IMR-90 (cell line): ENCODE results near the gene ADGRG1. TPM values are rescaled to one million over a fixed set of nuclear protein-coding genes. Genes with fewer than 3 reads are reported as not detected.

Source experiments
- ATAC-seq: fragments of 200-7000 bp; cut with Tn5 transposase; 2 replicates; pipeline ENCODE4 v1.9.1; 2020; ENCODE audit warnings: low read depth, mild to moderate bottlenecking, moderate library complexity
- BruUV-seq: library from RNA; stranded (reverse); fragments of 400-500 nt; replicated peaks from 2 replicates; lab custom pipeline; 2021; lab: Mats Ljungman, UMichigan
- CTCF ChIA-PET: fragments of 300-600 bp; formaldehyde crosslinking; extraction: SDS; loops from one replicate; lab custom pipeline; 2021; ENCODE audit warnings: antibody characterized with exemption; lab: Yijun Ruan, JAX
- POLR2A ChIA-PET: fragments of 300-600 bp; sonication (Branson Sonifier 250); formaldehyde crosslinking; loops from one replicate; lab custom pipeline; 2022; ENCODE audit warnings: antibody characterized with exemption; ENCODE audit not compliant: unreplicated experiment; lab: Charles Lee
- DNase-seq: peaks from one replicate; pipeline ENCODE4 v3.0.0; 2013
- H2AFZ ChIP-seq: replicated peaks from 2 replicates; pipeline ENCODE3; 2013; ENCODE audit warnings: low read length, mild to moderate bottlenecking; ENCODE audit not compliant: poor library complexity
- H2AK5ac ChIP-seq: 2 replicates; pipeline ENCODE4 v1.6.1; 2013; ENCODE audit warnings: low read depth, low read length, inconsistent platforms
- H2AK9ac ChIP-seq: replicated peaks from 2 replicates; pipeline ENCODE3; 2013; ENCODE audit warnings: mild to moderate bottlenecking, low read depth, low read length, moderate library complexity; ENCODE audit not compliant: poor library complexity
- H2BK120ac ChIP-seq: 2 replicates; pipeline ENCODE4 v1.6.1; 2013; ENCODE audit warnings: low read depth, low read length, inconsistent platforms
- H2BK15ac ChIP-seq: 3 replicates; pipeline ENCODE4 v1.6.1; 2013; ENCODE audit warnings: low read depth, low read length, inconsistent platforms
- H2BK20ac ChIP-seq: 2 replicates; pipeline ENCODE4 v1.6.1; 2013; ENCODE audit warnings: low read depth, mild to moderate bottlenecking, inconsistent platforms, low read length, moderate library complexity
- H2BK5ac ChIP-seq: 2 replicates; pipeline ENCODE4 v1.6.1; 2013; ENCODE audit warnings: mild to moderate bottlenecking, low read depth, low read length, inconsistent platforms; ENCODE audit not compliant: poor library complexity, severe bottlenecking
- H3K14ac ChIP-seq: replicated peaks from 2 replicates; pipeline ENCODE4 v1.6.1; 2013; ENCODE audit warnings: low read depth, low read length, inconsistent platforms
- H3K18ac ChIP-seq: 2 replicates; pipeline ENCODE4 v1.6.1; 2013; ENCODE audit warnings: low read depth, low read length, control low read depth
- H3K23ac ChIP-seq: 2 replicates; pipeline ENCODE4 v1.6.1; 2013; ENCODE audit warnings: low read depth, low read length, inconsistent platforms
- H3K27ac ChIP-seq: 2 replicates; pipeline ENCODE4 v1.5.1; 2013; ENCODE audit warnings: mild to moderate bottlenecking, control low read depth, low read length; ENCODE audit not compliant: insufficient read depth
- H3K27me3 ChIP-seq: 2 replicates; pipeline ENCODE4 v1.6.1; 2013; ENCODE audit warnings: low read length; ENCODE audit not compliant: control insufficient read depth, insufficient read depth
- H3K36me3 ChIP-seq: 2 replicates; pipeline ENCODE4 v1.6.1; 2013; ENCODE audit warnings: low read length, mixed read lengths; ENCODE audit not compliant: control insufficient read depth, insufficient read depth
- H3K4ac ChIP-seq: 2 replicates; pipeline ENCODE4 v1.6.1; 2013; ENCODE audit warnings: low read depth, low read length, inconsistent platforms
- H3K4me1 ChIP-seq: 2 replicates; pipeline ENCODE4 v1.6.1; 2013; ENCODE audit warnings: low read length, mixed read lengths; ENCODE audit not compliant: control insufficient read depth, insufficient read depth
- H3K4me2 ChIP-seq: 2 replicates; pipeline ENCODE4 v1.6.1; 2013; ENCODE audit warnings: low read depth, mild to moderate bottlenecking, control low read depth, low read length, moderate library complexity
- H3K4me3 ChIP-seq: 2 replicates; pipeline ENCODE4 v1.5.1; 2013; ENCODE audit warnings: low read depth, mild to moderate bottlenecking, control low read depth, low read length, moderate library complexity; ENCODE audit not compliant: insufficient read depth
- H3K56ac ChIP-seq: 2 replicates; pipeline ENCODE4 v1.6.1; 2013; ENCODE audit warnings: low read length, inconsistent platforms; ENCODE audit not compliant: insufficient read depth; ENCODE audit errors: extremely low read depth
- H3K79me1 ChIP-seq, 2 experiments: 2 replicates each; pipeline ENCODE4 v1.6.1; 2013; ENCODE audit warnings: low read length in 2 of 2, inconsistent platforms in 1 of 2, low read depth in 1 of 2
- H3K9ac ChIP-seq: 2 replicates; pipeline ENCODE4 v1.6.1; 2013; ENCODE audit warnings: low read depth, low read length, control low read depth
- H3K9me1 ChIP-seq: 2 replicates; pipeline ENCODE4 v1.6.1; 2013; ENCODE audit warnings: low read length, inconsistent platforms; ENCODE audit not compliant: insufficient read depth
- H3K9me3 ChIP-seq: 2 replicates; pipeline ENCODE4 v1.6.1; 2013; ENCODE audit warnings: low read length; ENCODE audit not compliant: control insufficient read depth, insufficient read depth
- H4K20me1 ChIP-seq: 2 replicates; pipeline ENCODE4 v1.6.1; 2013; ENCODE audit warnings: low read length, inconsistent platforms; ENCODE audit not compliant: insufficient read depth
- H4K5ac ChIP-seq: 2 replicates; pipeline ENCODE4 v1.6.1; 2013; ENCODE audit warnings: mild to moderate bottlenecking, low read depth, low read length, control low read depth
- H4K8ac ChIP-seq, 2 experiments: 2 replicates each; pipeline ENCODE4 v1.6.1; 2013; ENCODE audit warnings: low read depth in 2 of 2, low read length in 2 of 2, control low read depth in 1 of 2, inconsistent platforms in 1 of 2
- H4K91ac ChIP-seq: 2 replicates; pipeline ENCODE4 v1.6.1; 2013; ENCODE audit warnings: low read depth, low read length, inconsistent platforms; ENCODE audit not compliant: insufficient read depth
- BHLHE40 ChIP-seq: fragments of 150-350 bp; IDR thresholded peaks from 2 replicates; pipeline ENCODE4 v1.6.1; 2016; ENCODE audit warnings: mild to moderate bottlenecking, low read depth, low read length
- CHD1 ChIP-seq: IDR thresholded peaks from 2 replicates; pipeline ENCODE4 v1.6.1; 2012; ENCODE audit warnings: low read depth, low read length, improper control_type of control experiment
- FOS ChIP-seq: fragments of 150-350 bp; IDR thresholded peaks from 2 replicates; pipeline ENCODE4 v1.6.1; 2016; ENCODE audit warnings: low read depth, low read length
- MAFK ChIP-seq: IDR thresholded peaks from 2 replicates; pipeline ENCODE4 v1.6.1; 2012; ENCODE audit warnings: low read depth, low read length, improper control_type of control experiment
- MAZ ChIP-seq: IDR thresholded peaks from 2 replicates; pipeline ENCODE4 v1.6.1; 2012; ENCODE audit warnings: low read depth, mild to moderate bottlenecking, low read length, improper control_type of control experiment, moderate library complexity, borderline replicate concordance
- MXI1 ChIP-seq: IDR thresholded peaks from 2 replicates; pipeline ENCODE4 v1.6.1; 2012; ENCODE audit warnings: low read depth, mild to moderate bottlenecking, low read length, moderate library complexity, borderline replicate concordance
- NFE2L2 ChIP-seq: fragments of 150-350 bp; IDR thresholded peaks from 2 replicates; pipeline ENCODE4 v1.6.1; 2016; ENCODE audit warnings: low read depth, mild to moderate bottlenecking, low read length
- POLR2A ChIP-seq: IDR thresholded peaks from 2 replicates; pipeline ENCODE4 v1.6.1; 2012; ENCODE audit warnings: mild to moderate bottlenecking, low read depth, low read length
- RAD21 ChIP-seq: IDR thresholded peaks from 2 replicates; pipeline ENCODE4 v1.6.1; 2012; ENCODE audit warnings: low read length, improper control_type of control experiment
- RCOR1 ChIP-seq: IDR thresholded peaks from 2 replicates; pipeline ENCODE4 v1.6.1; 2012; ENCODE audit warnings: mild to moderate bottlenecking, low read length, improper control_type of control experiment; ENCODE audit not compliant: insufficient replicate concordance
- RFX5 ChIP-seq: IDR thresholded peaks from 2 replicates; pipeline ENCODE4 v1.8.0; 2012; ENCODE audit warnings: low read depth, mild to moderate bottlenecking, low read length, moderate library complexity
- SMC3 ChIP-seq: fragments of 150-350 bp; IDR thresholded peaks from 2 replicates; pipeline ENCODE4 v1.6.1; 2016; ENCODE audit warnings: low read depth, mild to moderate bottlenecking, antibody characterized with exemption, low read length, moderate library complexity
- WGBS, 2 experiments: methylation state at CpG; one replicate each; pipeline versions ENCODE4 v1.1.5 to v1.1.7; 2013; ENCODE audit warnings: missing lambda C conversion rate in 2 of 2; ENCODE audit not compliant: insufficient read length in 1 of 2; ENCODE audit errors: extremely low coverage in 2 of 2; 5-methylcytosine and 5-hydroxymethylcytosine counted together
- dilution Hi-C: fragments of 300-500 bp; cut with HindIII; formaldehyde crosslinking; loops from one replicate; pipeline ENCODE4 v1.14.3; 2018; ENCODE audit warnings: low sequenced_read_pairs; ENCODE audit not compliant: unreplicated experiment
- in situ Hi-C: fragments of 300-500 bp; cut with MboI; formaldehyde crosslinking; loops from 3 replicates; pipeline ENCODE4 v1.14.3; 2019; ENCODE audit warnings: low sequenced_read_pairs, inconsistent platforms, mixed read lengths
- intact Hi-C: fragments of 100-400 bp; cut with micrococcal nuclease; formaldehyde crosslinking; loops from 2 replicates; pipeline ENCODE4 v1.10.0; 2022
- polyA plus RNA-seq, 3 experiments: library from polyadenylated mRNA; depleted of rRNA; stranded (reverse); fragments of >200 nt; gene quantifications; 2 replicates each; pipeline ENCODE4 v1.2.3, GENCODE V29; 2012; ENCODE audit warnings: low replicate concordance in 1 of 3
- total RNA-seq: library from RNA; depleted of rRNA; stranded (reverse); fragments of >200 nt; gene quantifications from 2 replicates; pipeline ENCODE4 v1.2.3, GENCODE V29; 2012
- TF ChIP-seq, protein P1 (sequence below): fragments of 150-350 bp; IDR thresholded peaks from 2 replicates; pipeline ENCODE4 v1.6.1; 2016; ENCODE audit warnings: low read depth, mild to moderate bottlenecking, low read length, moderate library complexity, borderline replicate concordance

The ADGRG1 gene
- total and polyA plus RNA-seq, 2 of the 4 experiments (the other 2 are of a cell fraction), result 0.90 to 8.4 TPM

DNA sequence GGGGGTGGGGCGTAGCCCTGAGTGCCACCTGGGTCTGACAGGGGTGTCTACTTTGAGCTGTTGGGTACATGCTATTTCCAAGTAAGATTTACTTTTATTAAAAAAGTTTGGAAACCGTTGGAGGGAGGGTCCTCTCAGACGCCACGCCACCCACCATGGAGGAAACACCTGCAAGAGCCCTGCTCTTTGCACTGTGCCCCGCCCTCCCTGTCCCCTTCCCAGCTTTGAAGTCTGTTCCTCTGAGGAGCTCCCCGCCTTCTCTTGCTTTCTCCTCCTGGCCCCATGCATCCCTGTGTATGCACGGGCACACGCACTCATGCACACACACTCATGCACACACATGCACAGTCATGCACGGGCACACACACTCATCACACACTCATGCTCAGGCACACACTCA, 15.5 kb downstream of the ADGRG1 start:
- Histone ChIP-seq H4K20me1 (no peaks in the 10 kb centered on the region), H3K14ac (no peak overlapping the region), H3K36me3 (no peaks in the 10 kb centered on the region), H3K4ac (no peak overlapping the region), H3K79me1 (no peaks in the 10 kb centered on the region), H3K18ac (no peak overlapping the region), H3K9ac (no peak overlapping the region), H2BK15ac (no peak overlapping the region), H3K9me1 (peaks cover 19% of the 10 kb centered on the region), H4K91ac (no peak overlapping the region), H3K4me3 (no peak overlapping the region), H3K4me1 (peaks cover 8% of the 10 kb centered on the region), H2AFZ (no peak overlapping the region), H2BK20ac (no peak overlapping the region), H2BK5ac (no peak overlapping the region), H3K56ac (no peak overlapping the region), H4K5ac (no peak overlapping the region), H2BK120ac (no peak overlapping the region), H3K27ac (no peak overlapping the region), H3K9me3 (no peaks in the 10 kb centered on the region), H2AK5ac (no peak overlapping the region), H3K4me2 (no peak overlapping the region), H3K23ac (no peak overlapping the region), H4K8ac (no peak overlapping the region), H2AK9ac (no peak overlapping the region), H3K27me3 (peaks cover 6% of the 10 kb centered on the region)
- dilution Hi-C loops, result no loop called here
- ChIA-PET POLR2A (no interaction called here), CTCF (interaction anchor here (1.3 kb wide), 1 partner anchor 53 kb away, joined by 3 read pairs; no protein-coding TSS in a partner anchor)
- no TSS peak for BruUV-seq
- in situ Hi-C loops, result loop anchor here (5.0 kb wide), 1 partner anchor 42 kb away; no protein-coding TSS in a partner anchor
- no peak for TF ChIP-seq CHD1
- TF ChIP-seq BHLHE40, result no peak
- TF ChIP-seq RAD21, result no peak
- TF ChIP-seq NFE2L2, result no peak
- TF ChIP-seq MAFK, result no peak
- no peak for TF ChIP-seq MAZ
- no peak for TF ChIP-seq MXI1
- no peak for TF ChIP-seq RCOR1
- TF ChIP-seq, protein P1, sequence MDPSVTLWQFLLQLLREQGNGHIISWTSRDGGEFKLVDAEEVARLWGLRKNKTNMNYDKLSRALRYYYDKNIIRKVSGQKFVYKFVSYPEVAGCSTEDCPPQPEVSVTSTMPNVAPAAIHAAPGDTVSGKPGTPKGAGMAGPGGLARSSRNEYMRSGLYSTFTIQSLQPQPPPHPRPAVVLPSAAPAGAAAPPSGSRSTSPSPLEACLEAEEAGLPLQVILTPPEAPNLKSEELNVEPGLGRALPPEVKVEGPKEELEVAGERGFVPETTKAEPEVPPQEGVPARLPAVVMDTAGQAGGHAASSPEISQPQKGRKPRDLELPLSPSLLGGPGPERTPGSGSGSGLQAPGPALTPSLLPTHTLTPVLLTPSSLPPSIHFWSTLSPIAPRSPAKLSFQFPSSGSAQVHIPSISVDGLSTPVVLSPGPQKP, result no peak
- TF ChIP-seq FOS, result no peak
- no peak for TF ChIP-seq RFX5
- TF ChIP-seq POLR2A, result no peak
- no peak for TF ChIP-seq SMC3
- intact Hi-C loops, result loop anchor here (10.0 kb wide), 1 partner anchor 361 kb away; the partner anchor contains the start of genes USB1 and ZNF319
- 100% methylated on average over 3 of the region's 9 CpGs; no CpG with 5 or more reads in 1 of the 2 experiments for WGBS, 2 experiments
- ATAC-seq (no peak), DNase-seq (no peak)
